Measurements from ENCODE around the gene ATF7IP2. TPM values are rescaled to one million over a fixed set of nuclear protein-coding genes. Genes with fewer than 3 reads are reported as not detected.
"Not testable (repeated sequence)": the region's sequence is repeated elsewhere in the genome, so short reads cannot be mapped to it uniquely, and the experiment has no call there.

ATF7IP2 gene
- polyA plus RNA-seq, 3 donors, result 18.9 to 23.7 (median 22.1) TPM

- no peak for DNase-seq (ENCODE audit: extremely low read depth in 1 of 11, low read depth in 9 of 11, low spot score in 4 of 11)
Observed at GRCh38 chr16:10412935-10413601, 27.2 kb downstream of the ATF7IP2 start.

GRCh38 chr16:10418204-10418603, 32.3 kb downstream of the ATF7IP2 start:
- not testable (repeated sequence) for DNase-seq (ENCODE audit: extremely low read depth in 1 of 11, low read depth in 9 of 11, low spot score in 4 of 11)

GRCh38 chr16:10419701-10420100, 33.8 kb downstream of the ATF7IP2 start:
- no peak for DNase-seq (ENCODE audit: extremely low read depth in 1 of 11, low read depth in 9 of 11, low spot score in 4 of 11)

- no peak for DNase-seq (ENCODE audit: extremely low read depth in 1 of 11, low read depth in 9 of 11, low spot score in 4 of 11)
Observed at GRCh38 chr16:10421596-10421995, 35.7 kb downstream of the ATF7IP2 start.

GRCh38 chr16:10428433-10429168, 42.7 kb downstream of the ATF7IP2 start:
- peak in 1 of 11 donors; percentile 9 for DNase-seq (ENCODE audit: extremely low read depth in 1 of 11, low read depth in 9 of 11, low spot score in 4 of 11)

- not testable (repeated sequence) for DNase-seq (ENCODE audit: extremely low read depth in 1 of 11, low read depth in 9 of 11, low spot score in 4 of 11)
Observed at GRCh38 chr16:10429299-10429969, 43.6 kb downstream of the ATF7IP2 start.

GRCh38 chr16:10441726-10442125, 55.9 kb downstream of the ATF7IP2 start:
- DNase-seq (ENCODE audit: extremely low read depth in 1 of 11, low read depth in 9 of 11, low spot score in 4 of 11), result no peak

- no peak for DNase-seq (ENCODE audit: extremely low read depth in 1 of 11, low read depth in 9 of 11, low spot score in 4 of 11)
Observed at GRCh38 chr16:10447289-10447688, 61.4 kb downstream of the ATF7IP2 start.

- DNase-seq (ENCODE audit: extremely low read depth in 1 of 11, low read depth in 9 of 11, low spot score in 4 of 11), result not testable (repeated sequence)
Observed at GRCh38 chr16:10452208-10453158, 66.6 kb downstream of the ATF7IP2 start.

GRCh38 chr16:10453159-10453510, 67.3 kb downstream of the ATF7IP2 start:
- DNase-seq (ENCODE audit: extremely low read depth in 1 of 11, low read depth in 9 of 11, low spot score in 4 of 11), result no peak

GRCh38 chr16:10465821-10466220, 80.0 kb downstream of the ATF7IP2 start:
- DNase-seq (ENCODE audit: extremely low read depth in 1 of 11, low read depth in 9 of 11, low spot score in 4 of 11), result peak in 4 of 11 donors; percentile 2 to 4 (median 3)

GRCh38 chr16:10466313-10466712, 80.5 kb downstream of the ATF7IP2 start:
- DNase-seq (ENCODE audit: extremely low read depth in 1 of 11, low read depth in 9 of 11, low spot score in 4 of 11), result no peak

GRCh38 chr16:10466861-10467260, 81.0 kb downstream of the ATF7IP2 start:
- no peak for DNase-seq (ENCODE audit: extremely low read depth in 1 of 11, low read depth in 9 of 11, low spot score in 4 of 11)

- not testable (repeated sequence) for DNase-seq (ENCODE audit: extremely low read depth in 1 of 11, low read depth in 9 of 11, low spot score in 4 of 11)
Observed at GRCh38 chr16:10476636-10477035, 90.8 kb downstream of the ATF7IP2 start.

GRCh38 chr16:10480151-10480550, 94.3 kb downstream of the ATF7IP2 start:
- DNase-seq (ENCODE audit: extremely low read depth in 1 of 11, low read depth in 9 of 11, low spot score in 4 of 11), result no peak

- DNase-seq (ENCODE audit: extremely low read depth in 1 of 11, low read depth in 9 of 11, low spot score in 4 of 11), result no peak
Observed at GRCh38 chr16:10485159-10485558, 99.3 kb downstream of the ATF7IP2 start.

- no peak for DNase-seq (ENCODE audit: extremely low read depth in 1 of 11, low read depth in 9 of 11, low spot score in 4 of 11)
Observed at GRCh38 chr16:10485698-10486382, 100.0 kb downstream of the ATF7IP2 start.

- no peak for DNase-seq (ENCODE audit: extremely low read depth in 1 of 11, low read depth in 9 of 11, low spot score in 4 of 11)
Observed at GRCh38 chr16:10490141-10490540, 104.3 kb downstream of the ATF7IP2 start.
